ENCODE data around the gene GPD2.
"Not testable (repeated sequence)": the region's sequence is repeated elsewhere in the genome, so short reads cannot be mapped to it uniquely, and the experiment has no call there.

GPD2 gene

GRCh38 chr2:156528583-156528982, 92.4 kb downstream of the GPD2 start:
- not testable (repeated sequence) for H3K27ac ChIP-seq (ENCODE audit: low read depth, low read length); H3K36me3 ChIP-seq (ENCODE audit: control insufficient read depth, insufficient read depth, low read length)

GRCh38 chr2:156532989-156533388, 96.8 kb downstream of the GPD2 start:
- H3K27ac ChIP-seq (ENCODE audit: low read depth, low read length) = no peak overlapping the region
- no peaks in the 10 kb centered on the region for H3K36me3 ChIP-seq (ENCODE audit: control insufficient read depth, insufficient read depth, low read length)
- no peak overlapping the region for H3K4me3 ChIP-seq (ENCODE audit: low read depth, low read length)
- no peaks in the 10 kb centered on the region for H3K27me3 ChIP-seq (ENCODE audit: control insufficient read depth, insufficient read depth, low read length)
- no peak overlapping the region for H3K9ac ChIP-seq (ENCODE audit: low read depth, low read length)
- H3K4me1 ChIP-seq (ENCODE audit: control insufficient read depth, insufficient read depth, low read length) = peaks cover 8% of the 10 kb centered on the region
- no peaks in the 10 kb centered on the region for H3K9me3 ChIP-seq (ENCODE audit: control insufficient read depth, insufficient read depth, low read length)

More at GRCh38 chr2:156528583-156528982, 92.4 kb downstream of the GPD2 start:
- not testable (repeated sequence) for H3K27me3 ChIP-seq (ENCODE audit: control insufficient read depth, insufficient read depth, low read length); H3K4me1 ChIP-seq (ENCODE audit: control insufficient read depth, insufficient read depth, low read length); H3K9me3 ChIP-seq (ENCODE audit: control insufficient read depth, insufficient read depth, low read length); H3K9ac ChIP-seq (ENCODE audit: low read depth, low read length); H3K4me3 ChIP-seq (ENCODE audit: low read depth, low read length)

GRCh38 chr2:156536534-156536933, 100.4 kb downstream of the GPD2 start:
- H3K9me3 ChIP-seq (ENCODE audit: control insufficient read depth, insufficient read depth, low read length) = no peaks in the 10 kb centered on the region
- H3K4me1 ChIP-seq (ENCODE audit: control insufficient read depth, insufficient read depth, low read length) = peaks cover 15% of the 10 kb centered on the region
- H3K27me3 ChIP-seq (ENCODE audit: control insufficient read depth, insufficient read depth, low read length) = no peaks in the 10 kb centered on the region
- H3K9ac ChIP-seq (ENCODE audit: low read depth, low read length) = no peak overlapping the region
- no peak overlapping the region for H3K4me3 ChIP-seq (ENCODE audit: low read depth, low read length)
- H3K36me3 ChIP-seq (ENCODE audit: control insufficient read depth, insufficient read depth, low read length) = no peaks in the 10 kb centered on the region
- H3K27ac ChIP-seq (ENCODE audit: low read depth, low read length) = no peak overlapping the region

GRCh38 chr2:156537141-156537540, 101.0 kb downstream of the GPD2 start:
- no peaks in the 10 kb centered on the region for H3K9me3 ChIP-seq (ENCODE audit: control insufficient read depth, insufficient read depth, low read length)
- no peak overlapping the region for H3K4me3 ChIP-seq (ENCODE audit: low read depth, low read length)
- no peak overlapping the region for H3K9ac ChIP-seq (ENCODE audit: low read depth, low read length)
- H3K27ac ChIP-seq (ENCODE audit: low read depth, low read length) = no peak overlapping the region
- H3K4me1 ChIP-seq (ENCODE audit: control insufficient read depth, insufficient read depth, low read length) = peaks cover 15% of the 10 kb centered on the region
- no peaks in the 10 kb centered on the region for H3K27me3 ChIP-seq (ENCODE audit: control insufficient read depth, insufficient read depth, low read length)
- no peaks in the 10 kb centered on the region for H3K36me3 ChIP-seq (ENCODE audit: control insufficient read depth, insufficient read depth, low read length)

GRCh38 chr2:156538083-156538504, 101.9 kb downstream of the GPD2 start:
- Histone ChIP-seq H3K36me3 (ENCODE audit: control insufficient read depth, insufficient read depth, low read length) (no peaks in the 10 kb centered on the region), H3K27ac (ENCODE audit: low read depth, low read length) (no peak overlapping the region), H3K27me3 (ENCODE audit: control insufficient read depth, insufficient read depth, low read length) (no peaks in the 10 kb centered on the region), H3K4me3 (ENCODE audit: low read depth, low read length) (no peak overlapping the region), H3K9me3 (ENCODE audit: control insufficient read depth, insufficient read depth, low read length) (no peaks in the 10 kb centered on the region), H3K9ac (ENCODE audit: low read depth, low read length) (no peak overlapping the region), H3K4me1 (ENCODE audit: control insufficient read depth, insufficient read depth, low read length) (peaks cover 15% of the 10 kb centered on the region)

GRCh38 chr2:156539086-156539860, 103.1 kb downstream of the GPD2 start:
- peaks cover 15% of the 10 kb centered on the region for H3K4me1 ChIP-seq (ENCODE audit: control insufficient read depth, insufficient read depth, low read length)
- no peak overlapping the region for H3K27ac ChIP-seq (ENCODE audit: low read depth, low read length)
- H3K36me3 ChIP-seq (ENCODE audit: control insufficient read depth, insufficient read depth, low read length) = no peaks in the 10 kb centered on the region
- no peaks in the 10 kb centered on the region for H3K27me3 ChIP-seq (ENCODE audit: control insufficient read depth, insufficient read depth, low read length)
- H3K4me3 ChIP-seq (ENCODE audit: low read depth, low read length) = no peak overlapping the region
- no peak overlapping the region for H3K9ac ChIP-seq (ENCODE audit: low read depth, low read length)
- H3K9me3 ChIP-seq (ENCODE audit: control insufficient read depth, insufficient read depth, low read length) = no peaks in the 10 kb centered on the region

GRCh38 chr2:156540706-156541105, 104.5 kb downstream of the GPD2 start:
- no peak overlapping the region for H3K27ac ChIP-seq (ENCODE audit: low read depth, low read length)

GRCh38 chr2:156541229-156541628, 105.0 kb downstream of the GPD2 start:
- H3K27ac ChIP-seq (ENCODE audit: low read depth, low read length) = no peak overlapping the region
- no peaks in the 10 kb centered on the region for H3K36me3 ChIP-seq (ENCODE audit: control insufficient read depth, insufficient read depth, low read length)
- no peaks in the 10 kb centered on the region for H3K9me3 ChIP-seq (ENCODE audit: control insufficient read depth, insufficient read depth, low read length)
- H3K9ac ChIP-seq (ENCODE audit: low read depth, low read length) = no peak overlapping the region
- peaks cover 10% of the 10 kb centered on the region for H3K4me1 ChIP-seq (ENCODE audit: control insufficient read depth, insufficient read depth, low read length)
- H3K4me3 ChIP-seq (ENCODE audit: low read depth, low read length) = no peak overlapping the region
- no peaks in the 10 kb centered on the region for H3K27me3 ChIP-seq (ENCODE audit: control insufficient read depth, insufficient read depth, low read length)

More at GRCh38 chr2:156540706-156541105, 104.5 kb downstream of the GPD2 start:
- H3K27me3 ChIP-seq (ENCODE audit: control insufficient read depth, insufficient read depth, low read length) = no peaks in the 10 kb centered on the region
- no peaks in the 10 kb centered on the region for H3K36me3 ChIP-seq (ENCODE audit: control insufficient read depth, insufficient read depth, low read length)
- H3K9ac ChIP-seq (ENCODE audit: low read depth, low read length) = no peak overlapping the region
- no peaks in the 10 kb centered on the region for H3K9me3 ChIP-seq (ENCODE audit: control insufficient read depth, insufficient read depth, low read length)
- no peak overlapping the region for H3K4me3 ChIP-seq (ENCODE audit: low read depth, low read length)
- H3K4me1 ChIP-seq (ENCODE audit: control insufficient read depth, insufficient read depth, low read length) = peaks cover 12% of the 10 kb centered on the region

GRCh38 chr2:156541706-156542105, 105.5 kb downstream of the GPD2 start:
- Histone ChIP-seq H3K9me3 (ENCODE audit: control insufficient read depth, insufficient read depth, low read length) (no peaks in the 10 kb centered on the region), H3K4me1 (ENCODE audit: control insufficient read depth, insufficient read depth, low read length) (peaks cover 13% of the 10 kb centered on the region), H3K4me3 (ENCODE audit: low read depth, low read length) (no peak overlapping the region), H3K36me3 (ENCODE audit: control insufficient read depth, insufficient read depth, low read length) (no peaks in the 10 kb centered on the region), H3K27me3 (ENCODE audit: control insufficient read depth, insufficient read depth, low read length) (no peaks in the 10 kb centered on the region), H3K27ac (ENCODE audit: low read depth, low read length) (no peak overlapping the region), H3K9ac (ENCODE audit: low read depth, low read length) (no peak overlapping the region)

- Histone ChIP-seq H3K27ac (ENCODE audit: low read depth, low read length) (no peak overlapping the region), H3K9ac (ENCODE audit: low read depth, low read length) (no peak overlapping the region), H3K36me3 (ENCODE audit: control insufficient read depth, insufficient read depth, low read length) (no peaks in the 10 kb centered on the region), H3K4me1 (ENCODE audit: control insufficient read depth, insufficient read depth, low read length) (peaks cover 18% of the 10 kb centered on the region; the same call in 1 of the 2 replicates), H3K27me3 (ENCODE audit: control insufficient read depth, insufficient read depth, low read length) (no peaks in the 10 kb centered on the region), H3K9me3 (ENCODE audit: control insufficient read depth, insufficient read depth, low read length) (no peaks in the 10 kb centered on the region), H3K4me3 (ENCODE audit: low read depth, low read length) (no peak overlapping the region)
Measured at GRCh38 chr2:156548413-156548812, 112.2 kb downstream of the GPD2 start.

GRCh38 chr2:156553714-156554442, 117.7 kb downstream of the GPD2 start:
- Histone ChIP-seq H3K36me3 (ENCODE audit: control insufficient read depth, insufficient read depth, low read length) (no peaks in the 10 kb centered on the region; the same call in 1 of the 2 replicates), H3K9ac (ENCODE audit: low read depth, low read length) (no peak overlapping the region), H3K4me3 (ENCODE audit: low read depth, low read length) (no peak overlapping the region), H3K9me3 (ENCODE audit: control insufficient read depth, insufficient read depth, low read length) (no peaks in the 10 kb centered on the region), H3K27me3 (ENCODE audit: control insufficient read depth, insufficient read depth, low read length) (no peaks in the 10 kb centered on the region), H3K4me1 (ENCODE audit: control insufficient read depth, insufficient read depth, low read length) (no peaks in the 10 kb centered on the region), H3K27ac (ENCODE audit: low read depth, low read length) (no peak overlapping the region)

Measured in HUES48 (cell line).